ENCODE results near the gene CDH12.

CDH12 gene

DNA sequence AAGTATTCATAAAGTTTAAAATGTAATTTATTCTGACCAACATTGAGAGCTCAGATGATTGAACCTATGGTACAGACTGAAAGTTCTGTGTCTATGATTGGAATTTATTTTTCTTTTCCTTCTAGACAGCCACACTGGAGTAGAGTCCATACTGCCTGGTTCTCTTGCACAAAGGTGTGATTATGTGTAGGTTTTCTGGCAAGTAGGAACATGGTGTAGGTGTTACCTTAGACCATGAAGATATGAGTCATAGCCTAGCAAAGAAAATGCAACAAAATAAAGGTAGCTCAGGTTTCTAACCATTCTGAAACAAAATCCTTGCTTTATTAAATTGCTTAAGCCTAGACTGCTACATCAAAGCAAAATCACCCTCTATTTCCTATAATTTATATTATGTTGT lies 143.4 kb downstream of the CDH12 start:
- TF ChIP-seq, protein P1, sequence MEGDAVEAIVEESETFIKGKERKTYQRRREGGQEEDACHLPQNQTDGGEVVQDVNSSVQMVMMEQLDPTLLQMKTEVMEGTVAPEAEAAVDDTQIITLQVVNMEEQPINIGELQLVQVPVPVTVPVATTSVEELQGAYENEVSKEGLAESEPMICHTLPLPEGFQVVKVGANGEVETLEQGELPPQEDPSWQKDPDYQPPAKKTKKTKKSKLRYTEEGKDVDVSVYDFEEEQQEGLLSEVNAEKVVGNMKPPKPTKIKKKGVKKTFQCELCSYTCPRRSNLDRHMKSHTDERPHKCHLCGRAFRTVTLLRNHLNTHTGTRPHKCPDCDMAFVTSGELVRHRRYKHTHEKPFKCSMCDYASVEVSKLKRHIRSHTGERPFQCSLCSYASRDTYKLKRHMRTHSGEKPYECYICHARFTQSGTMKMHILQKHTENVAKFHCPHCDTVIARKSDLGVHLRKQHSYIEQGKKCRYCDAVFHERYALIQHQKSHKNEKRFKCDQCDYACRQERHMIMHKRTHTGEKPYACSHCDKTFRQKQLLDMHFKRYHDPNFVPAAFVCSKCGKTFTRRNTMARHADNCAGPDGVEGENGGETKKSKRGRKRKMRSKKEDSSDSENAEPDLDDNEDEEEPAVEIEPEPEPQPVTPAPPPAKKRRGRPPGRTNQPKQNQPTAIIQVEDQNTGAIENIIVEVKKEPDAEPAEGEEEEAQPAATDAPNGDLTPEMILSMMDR (IDR thresholded peaks at IDR 0.05; ENCODE audit: low read depth, low read length, missing control alignments) = no peak
- in situ Hi-C loops (cut with HindIII; ENCODE audit: low pct_ligation_motif_present, low sequenced_read_pairs) = no loop called here
- DNase-seq = no peak
- no peak overlapping the region for H3K4me3 ChIP-seq (ENCODE audit: low read depth, low read length)
- no peak overlapping the region for H3K27ac ChIP-seq
- no peaks in the 10 kb centered on the region for H3K27me3 ChIP-seq (replicated peaks)
- no peaks in the 10 kb centered on the region for H3K36me3 ChIP-seq (replicated peaks)

DNA sequence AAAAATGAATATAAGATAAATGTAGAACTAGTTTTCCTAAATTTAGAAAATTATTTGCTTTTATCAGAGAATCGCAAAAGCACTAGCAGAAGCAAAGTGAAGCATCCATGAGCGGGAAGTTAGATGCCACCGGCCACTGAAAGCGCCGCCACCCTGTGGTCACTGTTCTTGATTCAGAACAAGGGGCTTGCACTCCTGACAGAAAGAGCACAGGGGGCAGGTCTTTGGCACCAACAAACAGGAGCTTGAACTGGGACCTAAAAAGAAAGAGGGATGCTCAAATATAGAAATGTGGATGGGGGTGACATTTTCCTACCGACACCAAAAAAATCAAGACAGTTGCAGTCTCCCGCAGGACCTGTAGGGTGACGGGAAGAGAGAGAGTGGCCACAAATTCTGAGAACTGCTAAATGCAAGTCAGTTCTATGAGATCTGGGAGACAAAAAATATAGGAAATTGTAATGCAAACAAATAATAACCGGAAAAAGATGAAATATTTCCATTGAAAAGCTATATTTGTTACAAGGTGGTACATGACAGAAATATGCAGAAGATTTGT lies 144.3 kb downstream of the CDH12 start:
- Histone ChIP-seq H3K27ac (no peak overlapping the region), H3K4me3 (ENCODE audit: low read depth, low read length) (no peak overlapping the region), H3K36me3 (replicated peaks) (no peaks in the 10 kb centered on the region), H3K27me3 (replicated peaks) (no peaks in the 10 kb centered on the region)
- TF ChIP-seq, protein P1 (IDR thresholded peaks at IDR 0.05; ENCODE audit: low read depth, low read length, missing control alignments) = no peak
- DNase-seq = no peak
- in situ Hi-C loops (cut with HindIII; ENCODE audit: low pct_ligation_motif_present, low sequenced_read_pairs) = no loop called here

- in situ Hi-C loops (cut with HindIII; ENCODE audit: low pct_ligation_motif_present, low sequenced_read_pairs) = no loop called here
- no peak overlapping the region for H3K27ac ChIP-seq
- no peaks in the 10 kb centered on the region for H3K36me3 ChIP-seq (replicated peaks)
- no peaks in the 10 kb centered on the region for H3K27me3 ChIP-seq (replicated peaks)
- DNase-seq = no peak
- H3K4me3 ChIP-seq (ENCODE audit: low read depth, low read length) = no peak overlapping the region
- TF ChIP-seq, protein P1 (IDR thresholded peaks at IDR 0.05; ENCODE audit: low read depth, low read length, missing control alignments) = no peak
Measured at GRCh38 chr5:22706901-22707300, 146.2 kb downstream of the CDH12 start.

DNA sequence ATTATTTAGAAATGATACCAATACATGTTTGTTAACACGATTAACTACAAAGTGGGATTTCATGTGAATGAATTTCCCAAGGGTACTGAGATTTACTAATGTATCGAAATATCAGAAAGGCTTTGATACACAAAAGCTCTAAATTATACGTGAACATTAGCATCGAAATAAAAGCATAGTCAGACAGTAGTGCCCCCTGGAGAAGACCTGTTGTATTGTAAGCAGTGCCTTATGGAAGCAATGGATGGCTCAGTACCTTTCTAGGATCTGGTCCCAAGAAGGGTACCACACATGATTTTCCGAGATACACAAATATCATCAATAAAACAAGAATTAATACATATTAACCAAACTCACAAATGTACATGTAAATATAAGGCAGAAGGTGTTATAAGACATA lies 153.8 kb downstream of the CDH12 start:
- H3K36me3 ChIP-seq (replicated peaks) = no peaks in the 10 kb centered on the region
- no peak for DNase-seq
- in situ Hi-C loops (cut with HindIII; ENCODE audit: low pct_ligation_motif_present, low sequenced_read_pairs) = no loop called here
- no peaks in the 10 kb centered on the region for H3K27me3 ChIP-seq (replicated peaks)
- H3K4me3 ChIP-seq (ENCODE audit: low read depth, low read length) = no peak overlapping the region
- TF ChIP-seq, protein P1 (IDR thresholded peaks at IDR 0.05; ENCODE audit: low read depth, low read length, missing control alignments) = no peak
- H3K27ac ChIP-seq = no peak overlapping the region

- DNase-seq = no peak
- no peaks in the 10 kb centered on the region for H3K27me3 ChIP-seq (replicated peaks)
- H3K27ac ChIP-seq = no peak overlapping the region
- in situ Hi-C loops (cut with HindIII; ENCODE audit: low pct_ligation_motif_present, low sequenced_read_pairs) = no loop called here
- H3K36me3 ChIP-seq (replicated peaks) = no peaks in the 10 kb centered on the region
- H3K4me3 ChIP-seq (ENCODE audit: low read depth, low read length) = no peak overlapping the region
- TF ChIP-seq, protein P1 (IDR thresholded peaks at IDR 0.05; ENCODE audit: low read depth, low read length, missing control alignments) = no peak
Measured at GRCh38 chr5:22693121-22693520, 160.0 kb downstream of the CDH12 start.

DNA sequence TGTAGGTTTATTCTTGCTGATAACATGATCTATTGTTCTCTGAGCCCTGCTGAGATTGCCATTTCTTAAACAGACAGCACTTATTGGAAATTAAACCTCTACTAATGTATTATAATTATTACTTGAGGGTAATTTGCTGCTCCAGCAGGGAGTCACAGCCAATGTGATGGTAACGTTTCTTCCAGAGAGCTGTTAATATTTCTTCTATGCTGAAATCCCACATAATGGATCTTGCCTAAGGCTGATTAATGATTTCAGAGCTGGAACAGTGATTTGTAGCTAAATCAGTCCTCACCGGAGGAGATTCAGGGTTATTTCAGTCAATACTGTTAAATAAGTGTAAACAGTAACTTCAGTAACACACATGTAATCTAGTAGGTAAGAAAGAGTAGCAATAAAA lies 170.1 kb downstream of the CDH12 start:
- H3K36me3 ChIP-seq (replicated peaks) = no peaks in the 10 kb centered on the region
- DNase-seq = no peak
- in situ Hi-C loops (cut with HindIII; ENCODE audit: low pct_ligation_motif_present, low sequenced_read_pairs) = no loop called here
- H3K27ac ChIP-seq = no peak overlapping the region
- no peak overlapping the region for H3K4me3 ChIP-seq (ENCODE audit: low read depth, low read length)
- no peaks in the 10 kb centered on the region for H3K27me3 ChIP-seq (replicated peaks)
- TF ChIP-seq, protein P1 (IDR thresholded peaks at IDR 0.05; ENCODE audit: low read depth, low read length, missing control alignments) = no peak

Measured in brain microvascular endothelial cell (primary cell).